Measurements from ENCODE around the gene KRTAP5-1.

- TF ChIP-seq POLR2AphosphoS5 (IDR thresholded peaks at IDR 0.05; ENCODE audit: low read depth): no peak
- no peak for TF ChIP-seq CTCF (IDR thresholded peaks at IDR 0.05; ENCODE audit: insufficient read depth, low read length)
- no peak for TF ChIP-seq GABPA (IDR thresholded peaks at IDR 0.05; ENCODE audit: low read depth)
- no peak for TF ChIP-seq REST (IDR thresholded peaks at IDR 0.05; ENCODE audit: insufficient replicate concordance, low read depth)
Measured at GRCh38 chr11:1547467-1548098, 37.5 kb downstream of the KRTAP5-1 start.
